ENCODE results near the gene ITFG2.
"Not testable (repeated sequence)": the region's sequence is repeated elsewhere in the genome, so short reads cannot be mapped to it uniquely, and the experiment has no call there.

The ITFG2 gene

DNA sequence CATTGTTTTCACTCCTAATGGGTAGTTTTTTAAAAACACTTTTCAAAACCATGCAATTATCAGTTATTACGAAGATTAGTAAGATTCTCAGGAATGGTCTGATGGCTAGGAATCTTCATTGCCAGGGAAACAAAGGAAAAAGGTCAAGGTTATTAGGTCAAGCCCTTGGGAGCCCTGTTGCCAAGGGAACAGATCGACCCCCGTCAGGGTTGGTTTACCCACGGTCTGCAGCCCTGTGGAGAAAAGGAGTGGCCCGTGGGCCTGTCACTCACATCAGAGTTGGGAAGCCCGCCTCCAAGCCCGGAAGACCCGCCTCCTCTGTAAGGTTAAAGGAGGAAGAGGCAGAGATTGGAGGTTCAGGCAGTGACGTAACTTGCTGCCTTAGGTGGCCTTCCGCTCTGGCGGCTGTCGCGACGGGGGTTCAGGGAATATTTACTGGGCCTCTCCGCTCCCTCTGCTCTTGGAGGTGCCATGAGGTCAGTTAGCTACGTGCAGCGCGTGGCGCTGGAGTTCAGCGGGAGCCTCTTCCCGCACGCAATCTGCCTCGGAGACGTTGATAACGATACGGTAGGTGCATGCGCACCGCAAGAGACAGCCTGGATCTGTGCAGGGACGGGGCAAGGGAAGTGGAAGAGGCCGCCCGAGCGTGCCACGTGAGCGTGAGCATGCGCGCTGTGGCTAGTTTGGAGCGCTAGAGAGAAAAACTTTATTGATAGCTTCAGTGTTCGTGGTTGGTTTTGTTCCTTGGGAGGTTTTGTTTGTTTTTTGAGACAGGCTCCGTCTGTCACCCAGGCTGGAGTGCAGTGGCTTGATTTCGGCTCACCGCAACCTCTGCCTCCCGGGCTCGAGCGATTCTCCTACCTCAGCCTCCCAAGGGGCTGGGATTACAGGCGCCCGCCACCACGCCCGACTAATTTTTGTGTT is at the start of gene ITFG2:
TSS of gene ITFG2 (plus strand) at position 379 of the 924 bp plus-strand sequence. CDS start at position 472, 93 bp downstream.
- DNase-seq: peak; percentile 95

DNA sequence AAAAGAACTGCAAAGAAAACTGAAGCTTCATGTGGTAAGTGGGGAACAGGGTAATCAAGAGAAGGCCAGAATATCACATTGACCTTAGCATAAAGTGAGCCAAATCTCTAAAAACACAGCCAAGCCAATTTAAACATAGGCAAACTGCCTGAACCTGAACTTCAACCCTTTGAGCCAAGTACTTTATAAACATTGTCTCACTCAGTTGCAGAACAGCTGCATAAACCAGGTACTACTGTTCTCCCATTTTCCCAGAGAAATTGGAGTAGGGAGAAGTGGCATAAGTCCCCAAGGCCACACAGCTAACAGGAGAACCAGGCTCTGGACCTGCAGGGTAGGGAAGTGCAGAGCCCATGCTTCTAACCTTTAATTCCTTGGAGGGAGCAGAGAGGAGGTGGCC is 48.1 kb upstream of the ITFG2 start:
- no peak for DNase-seq

DNA sequence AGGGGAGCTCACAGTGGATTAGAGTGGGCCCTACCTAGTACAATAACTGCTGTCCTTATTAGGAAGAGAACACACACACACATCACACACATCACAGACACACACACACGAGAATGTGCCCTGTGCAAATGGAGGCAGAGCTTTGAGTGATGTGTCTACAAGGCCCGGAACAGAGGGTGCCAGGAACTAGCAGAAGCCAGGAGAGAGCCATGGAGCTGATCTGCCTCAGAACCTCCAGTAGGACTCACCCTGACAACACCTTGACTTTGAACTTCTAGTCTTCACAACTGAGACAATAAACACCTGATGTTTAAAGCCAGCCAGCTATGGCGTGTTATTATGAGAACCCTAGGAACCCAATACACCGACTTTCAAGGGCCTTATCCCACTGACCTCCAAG is 47.4 kb upstream of the ITFG2 start:
- DNase-seq: no peak

DNA sequence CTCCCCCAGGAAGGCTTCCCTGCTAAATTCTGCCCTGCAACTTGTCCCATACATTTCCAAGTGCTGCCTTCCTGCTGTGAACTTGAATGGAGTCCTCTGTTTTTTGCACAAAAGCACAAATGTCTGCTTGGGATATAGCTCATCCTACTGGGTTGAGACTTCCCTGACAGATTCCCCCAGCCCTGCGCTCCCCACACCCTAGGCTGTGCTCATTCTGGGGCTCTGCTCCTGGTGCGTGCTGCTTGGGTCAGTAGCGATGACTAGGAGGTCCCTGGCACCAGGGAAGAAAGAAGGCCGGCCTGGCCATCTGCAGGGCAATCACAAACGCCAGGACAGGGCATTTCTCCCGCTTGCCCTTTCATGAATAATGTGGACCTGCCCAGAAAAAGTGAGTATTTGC is 46.9 kb upstream of the ITFG2 start:
- no peak for DNase-seq

DNA sequence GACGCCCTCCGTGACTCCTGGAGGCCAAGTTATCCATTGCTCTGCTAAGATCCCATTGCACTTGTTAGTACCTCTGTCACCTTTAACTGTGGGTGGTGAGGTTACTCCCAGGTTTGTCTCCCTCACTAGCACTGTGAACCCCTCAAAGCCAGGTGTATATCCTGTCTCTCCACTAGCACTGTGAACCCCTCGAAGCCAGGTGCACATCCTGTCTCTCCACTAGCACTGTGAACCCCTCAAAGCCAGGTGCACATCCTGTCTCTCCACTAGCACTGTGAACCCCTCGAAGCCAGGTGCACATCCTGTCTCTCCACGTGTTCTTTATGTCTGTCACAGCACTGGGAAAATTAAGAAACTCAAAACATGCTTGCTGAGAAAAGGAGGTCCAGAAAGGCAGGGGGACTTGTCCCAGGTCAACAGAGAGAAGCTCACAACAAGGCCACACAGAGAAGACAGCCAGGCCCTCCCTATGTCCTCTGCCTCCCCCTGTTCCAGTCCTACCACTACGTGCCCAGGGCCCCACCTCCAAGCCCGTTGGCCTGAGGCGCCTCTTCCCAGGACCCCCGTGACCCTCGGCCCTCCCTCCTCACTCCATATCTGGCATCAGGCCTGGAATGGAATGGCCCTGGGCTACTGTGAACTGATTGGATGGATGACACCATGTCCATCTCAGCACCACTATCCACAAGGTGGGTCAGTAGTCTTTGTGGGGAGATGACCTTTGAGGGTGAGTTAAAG is 44.1 kb upstream of the ITFG2 start:
- no peak for DNase-seq

DNA sequence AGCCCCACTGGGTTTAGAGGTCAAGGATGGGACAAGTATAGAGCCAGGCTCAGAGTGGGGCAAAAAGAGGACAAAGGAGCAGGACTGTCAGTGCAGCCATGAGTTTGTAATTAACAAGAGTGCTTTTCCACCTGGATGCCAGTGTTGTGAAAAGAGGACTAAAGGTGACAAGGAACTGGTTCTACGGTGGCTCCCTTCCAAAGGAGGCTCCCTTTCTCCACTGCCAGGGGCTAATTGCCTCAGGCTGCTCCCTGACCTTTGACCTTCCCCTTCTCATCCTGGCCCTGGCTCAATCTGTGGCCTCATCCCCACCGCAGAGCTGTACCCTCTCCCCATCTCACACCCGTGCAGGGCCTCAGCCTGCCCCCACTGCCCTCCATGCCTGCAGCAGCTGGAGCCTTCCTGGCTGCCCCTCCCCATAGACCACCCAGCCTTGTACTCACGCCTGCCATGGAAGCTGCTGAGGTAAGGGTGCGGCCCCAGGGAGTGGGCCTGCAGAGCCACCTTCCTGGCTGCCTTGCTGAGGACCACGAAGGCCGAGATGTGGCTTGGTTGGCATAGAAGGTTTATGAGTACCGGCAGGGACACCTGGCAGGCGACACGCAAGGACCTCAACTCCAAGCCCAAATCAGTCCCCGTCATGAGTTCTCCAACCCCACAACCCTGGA is 42.5 kb upstream of the ITFG2 start:
- DNase-seq: no peak

DNA sequence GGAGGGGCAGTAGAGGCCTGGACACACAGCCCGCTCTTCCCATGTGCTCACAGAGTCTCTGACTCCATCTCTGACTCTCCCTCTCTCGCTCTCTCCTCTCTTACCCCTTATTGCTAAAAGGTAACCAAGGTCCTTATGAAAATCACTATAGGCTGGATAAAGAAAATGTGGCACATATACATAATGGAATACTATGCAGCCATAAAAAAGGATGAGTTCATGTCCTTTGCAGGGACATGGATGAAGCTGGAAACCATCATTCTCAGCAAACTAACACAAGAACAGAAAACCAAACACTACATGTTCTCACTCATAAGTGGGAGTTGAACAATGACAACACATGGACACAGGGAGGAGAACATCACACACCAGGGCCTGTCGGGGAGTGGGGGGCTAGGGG is 41.9 kb upstream of the ITFG2 start:
- not testable (repeated sequence) for DNase-seq

DNA sequence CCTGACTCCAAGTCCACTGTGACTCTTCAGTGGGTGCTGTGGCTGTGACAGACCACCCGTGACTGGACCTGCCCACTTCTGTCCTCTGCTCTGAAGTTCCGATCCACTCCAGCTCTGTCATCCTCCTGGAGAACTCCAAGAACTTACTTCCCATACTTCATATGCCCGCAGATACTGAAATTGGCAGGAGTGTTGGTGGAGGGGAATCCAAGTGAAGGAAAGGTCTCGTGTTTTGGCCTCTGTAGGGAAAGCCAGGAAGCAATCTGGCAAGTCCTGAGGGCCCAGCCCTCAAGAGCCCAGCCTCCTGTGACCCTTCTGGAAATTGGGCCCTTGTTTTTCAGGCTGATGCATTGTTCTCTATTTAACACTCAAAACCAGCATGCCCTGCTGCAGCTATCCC is 40.1 kb upstream of the ITFG2 start:
- no peak for DNase-seq

DNA sequence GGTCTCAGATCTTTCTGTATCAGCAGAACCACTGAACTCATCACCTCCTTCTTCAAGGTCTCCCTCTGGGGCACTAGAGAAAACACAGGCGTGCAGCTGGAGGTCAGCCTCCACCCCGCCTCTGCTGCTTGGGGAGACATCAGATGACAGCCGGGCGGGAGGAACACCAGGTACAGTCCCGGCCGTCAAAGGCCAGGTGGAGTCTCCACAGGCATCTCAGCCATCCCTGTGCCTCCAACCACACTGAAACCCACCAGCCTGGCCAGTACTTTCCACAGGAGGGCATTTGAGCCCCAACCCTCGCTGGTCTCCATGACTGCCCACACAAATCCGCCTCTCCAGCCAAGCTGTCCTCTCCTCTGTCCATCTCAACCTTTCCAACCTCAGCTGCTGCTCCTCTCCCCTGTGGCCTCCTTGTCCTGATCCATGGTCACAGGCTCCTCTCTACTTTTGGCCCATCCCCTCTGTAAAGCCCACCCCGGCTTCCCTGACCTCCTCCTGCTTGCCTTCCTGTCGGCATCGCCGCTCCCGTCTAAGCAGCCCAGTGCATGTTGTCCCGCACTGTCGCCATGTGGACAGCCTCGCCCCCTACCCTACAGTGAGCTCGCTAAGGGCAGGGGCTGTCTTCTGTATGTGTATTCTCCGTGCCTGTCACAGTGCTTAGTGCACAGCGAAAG is 39.1 kb upstream of the ITFG2 start:
- DNase-seq: no peak

DNA sequence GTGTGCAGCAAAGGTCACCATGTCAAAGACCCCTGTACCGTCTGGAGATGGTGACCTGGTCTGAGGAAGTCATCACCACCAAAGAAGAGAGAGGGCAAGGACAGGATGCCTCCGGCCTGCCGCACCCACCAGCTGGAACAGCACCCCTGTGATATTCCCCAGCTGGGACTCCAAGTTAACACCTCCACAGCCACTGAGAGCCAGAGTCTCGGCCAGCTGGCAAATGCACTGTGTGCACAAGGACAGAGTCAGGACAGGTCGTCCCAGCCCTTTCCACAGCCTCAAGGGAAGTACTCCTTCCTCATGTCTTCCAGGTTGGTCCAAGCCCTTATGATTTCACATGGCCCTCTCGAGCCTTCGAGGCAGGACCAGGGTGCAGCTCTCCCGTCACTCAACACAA is 37.0 kb upstream of the ITFG2 start:
- DNase-seq: no peak

DNA sequence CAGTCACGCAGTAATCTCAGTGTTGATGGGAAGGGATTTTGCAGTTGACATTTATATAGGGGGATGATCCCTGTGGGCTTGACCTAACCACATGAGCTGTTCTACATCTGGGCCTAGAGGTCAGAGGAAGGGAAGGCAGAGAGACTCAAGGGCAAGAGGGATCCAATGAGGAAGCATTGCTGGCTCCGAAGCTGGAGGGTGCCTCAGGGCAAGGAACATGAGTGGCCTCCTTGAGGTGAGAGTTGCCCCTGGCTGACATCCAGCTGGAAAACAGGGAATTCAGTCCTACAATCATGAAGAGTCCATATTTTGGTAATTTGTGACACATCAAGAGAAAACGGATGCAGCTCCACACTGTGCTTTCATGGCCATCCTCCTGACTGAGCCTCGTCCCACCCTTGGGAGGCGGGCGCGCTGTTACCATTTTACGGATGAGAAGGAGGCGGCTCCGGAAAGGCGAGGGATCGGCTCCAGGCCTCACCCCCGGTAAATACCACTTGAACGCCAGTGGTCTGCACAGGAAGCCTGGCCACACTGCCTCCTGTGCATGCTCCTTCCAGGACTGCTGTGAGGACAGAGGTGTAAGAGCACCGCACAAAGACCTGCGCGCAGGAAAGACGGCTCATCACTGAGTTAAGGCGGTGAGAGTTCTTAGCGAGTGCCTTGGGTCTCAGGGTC is 36.2 kb upstream of the ITFG2 start:
- DNase-seq: no peak

DNA sequence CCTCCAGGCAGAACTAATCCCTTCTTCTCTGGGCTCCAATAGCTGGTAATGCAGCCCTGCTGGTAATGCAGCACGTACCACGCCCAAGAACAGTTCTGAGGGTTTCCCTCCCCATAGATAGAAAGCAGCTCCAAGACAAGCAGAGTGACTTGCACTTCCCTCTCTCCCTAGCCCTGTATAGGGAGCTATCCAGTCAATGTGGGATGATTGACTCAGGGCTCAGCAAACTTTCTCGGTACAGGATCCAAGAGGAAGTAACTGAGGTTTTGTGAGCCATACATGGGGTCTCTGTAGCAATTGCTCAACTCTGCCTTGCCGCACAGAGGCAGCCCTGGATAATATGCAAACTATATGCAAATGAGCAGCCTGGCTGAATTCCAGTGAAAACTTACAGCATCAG is 33.2 kb upstream of the ITFG2 start:
- no peak for DNase-seq

DNA sequence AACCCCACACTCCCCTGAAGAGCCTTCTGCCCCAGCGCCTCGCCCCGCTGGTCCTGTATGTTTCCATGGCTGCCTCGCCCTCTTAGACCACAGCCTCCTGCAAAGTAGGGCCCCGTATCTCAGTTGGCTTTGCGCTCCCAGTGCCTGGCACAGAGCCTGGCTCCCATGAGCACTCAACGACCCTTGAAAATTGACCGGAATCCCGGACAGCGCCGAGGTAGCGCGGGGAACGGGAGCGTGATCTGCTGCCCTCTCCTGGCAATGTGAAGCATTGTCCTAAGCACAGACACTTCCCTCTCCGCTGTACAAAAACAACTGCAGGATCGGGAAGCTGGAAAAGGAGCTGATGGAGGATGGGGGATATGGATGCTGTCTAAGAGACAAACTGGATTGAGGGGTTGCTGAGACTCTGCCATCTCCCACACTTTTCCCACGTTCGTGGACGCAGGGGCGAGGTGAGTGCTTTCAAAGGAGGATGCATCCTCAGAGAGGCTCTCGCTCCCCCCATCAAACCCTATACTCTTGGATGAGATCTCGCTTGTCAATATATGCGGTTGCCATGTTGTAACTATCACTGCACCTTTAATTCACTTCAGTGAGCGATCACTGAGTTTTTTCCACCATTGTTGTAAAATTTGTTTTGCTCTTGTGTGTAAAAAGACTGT is 28.4 kb upstream of the ITFG2 start:
- DNase-seq: peak; percentile 16

DNA sequence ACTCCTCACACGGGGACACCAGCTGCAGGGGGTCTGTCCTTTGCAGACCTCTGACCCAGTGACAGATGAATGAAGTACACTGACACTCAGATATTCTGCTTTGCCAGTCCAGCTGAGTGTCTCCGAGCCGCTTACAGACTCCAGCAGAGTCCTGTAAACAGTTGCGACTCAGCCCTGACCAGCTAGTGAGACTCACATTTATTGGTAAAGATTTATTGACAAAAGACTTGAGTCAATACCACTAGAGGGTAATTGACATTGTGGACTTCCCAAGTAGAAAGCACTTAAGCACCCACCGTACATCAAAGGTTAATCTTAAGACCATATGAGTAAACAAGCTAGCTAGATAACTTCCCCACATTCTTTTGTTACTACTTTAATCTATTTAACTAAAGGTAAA is 27.5 kb upstream of the ITFG2 start:
- no peak for DNase-seq

DNA sequence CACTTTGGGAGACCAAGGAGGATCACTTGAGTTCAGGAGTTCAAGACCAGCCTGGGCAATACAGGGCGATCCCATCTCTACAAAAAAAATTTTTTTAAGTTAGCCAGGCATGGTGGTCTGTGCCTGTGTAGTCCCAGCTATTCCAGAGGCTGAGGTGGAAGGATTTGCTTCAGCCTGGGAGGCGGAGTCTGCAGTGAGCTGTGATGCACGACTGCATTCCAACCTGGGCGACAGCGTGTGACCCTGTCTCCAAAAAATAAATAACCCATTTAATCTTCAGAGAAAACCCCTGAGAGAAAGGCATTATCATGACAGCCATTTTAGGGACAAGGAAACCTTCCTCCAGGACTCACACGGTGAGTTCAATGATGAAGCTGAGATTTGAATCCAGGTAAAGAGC is 21.4 kb upstream of the ITFG2 start:
- DNase-seq: no peak

DNA sequence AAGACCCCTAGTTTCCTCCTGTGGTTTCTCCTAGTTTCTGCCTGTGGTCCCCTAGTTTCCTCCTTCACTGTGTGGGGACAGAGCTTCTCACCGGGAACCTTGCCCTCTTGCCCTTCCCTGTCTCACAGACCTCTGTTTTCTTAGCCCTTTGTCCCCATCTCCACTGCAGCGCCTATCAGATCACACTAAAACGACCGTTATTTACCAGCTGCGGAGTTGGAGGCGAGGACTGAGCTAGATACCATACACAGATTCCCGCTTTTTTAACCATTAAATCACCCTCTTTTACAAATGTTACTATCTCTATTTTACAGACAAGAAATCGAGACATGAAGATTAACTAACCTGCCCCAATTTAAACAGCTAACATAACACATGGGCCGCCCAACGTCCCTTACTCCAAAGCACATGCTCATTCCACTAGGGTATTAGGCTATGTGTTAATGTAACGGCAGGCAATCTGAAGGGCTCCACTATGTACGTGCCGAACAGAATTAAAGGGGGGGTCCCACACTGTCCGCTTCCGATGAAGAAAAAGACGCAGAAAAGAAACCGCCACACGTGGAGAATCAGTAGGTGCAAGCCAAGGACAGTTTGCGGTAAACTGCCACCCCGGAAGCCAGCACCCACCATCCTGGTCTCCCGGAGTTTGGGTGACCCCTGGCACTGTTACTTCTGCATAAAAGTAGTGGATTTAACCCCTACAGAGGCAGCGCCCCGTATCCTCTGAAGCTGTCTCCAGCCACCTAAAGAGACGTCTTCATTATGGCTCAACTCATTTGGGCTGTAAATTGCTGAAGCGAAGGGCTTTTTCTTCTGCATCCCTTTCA is 19.6 kb upstream of the ITFG2 start:
- no peak for DNase-seq

DNA sequence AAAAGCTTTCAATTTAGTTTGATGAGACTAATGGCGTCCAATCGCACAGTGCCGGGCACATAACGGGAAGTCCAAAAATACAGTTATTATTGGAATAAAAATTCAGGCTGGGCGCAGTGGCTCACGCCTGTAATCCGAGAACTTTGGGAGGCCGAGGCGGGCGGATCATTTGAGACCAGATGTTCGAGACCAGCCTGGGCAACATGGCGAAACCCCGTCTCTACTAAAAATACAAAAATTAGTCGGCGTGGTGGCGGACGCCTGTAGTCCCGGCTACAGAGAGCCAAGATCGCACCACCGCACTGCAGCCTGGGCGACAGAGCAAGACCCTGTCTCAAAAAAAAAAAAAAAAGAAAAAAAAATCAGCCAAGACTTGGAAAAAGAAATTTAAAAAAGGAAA is 18.9 kb upstream of the ITFG2 start:
- DNase-seq: no peak

DNA sequence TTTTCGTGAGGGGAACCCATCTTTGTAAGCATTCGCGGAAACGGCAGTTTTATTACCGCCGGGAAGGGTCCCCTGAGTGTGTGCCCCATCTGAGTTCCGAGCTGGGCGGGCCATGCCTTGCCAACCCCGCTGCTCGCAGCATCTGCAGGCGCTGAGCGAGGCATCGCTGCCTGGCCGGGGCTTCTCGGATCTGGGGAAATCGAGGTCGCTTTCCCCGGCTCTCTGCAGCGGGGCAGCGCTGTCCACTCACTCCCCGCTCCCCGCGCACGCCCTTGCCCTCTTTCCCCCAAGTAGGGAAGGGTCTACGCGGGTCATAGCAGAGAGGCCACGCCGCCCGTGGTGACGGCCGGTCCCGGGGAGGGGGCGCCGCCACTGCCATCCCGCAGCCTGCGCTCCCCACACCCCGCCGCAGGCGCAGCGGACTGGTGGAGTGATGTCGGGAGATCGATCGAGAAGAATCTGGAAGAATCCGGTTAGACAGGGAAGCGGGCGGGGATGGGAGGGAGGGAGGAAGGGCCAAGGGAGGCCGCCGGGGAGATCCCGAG is 18.2 kb upstream of the ITFG2 start:
- no peak for DNase-seq

DNA sequence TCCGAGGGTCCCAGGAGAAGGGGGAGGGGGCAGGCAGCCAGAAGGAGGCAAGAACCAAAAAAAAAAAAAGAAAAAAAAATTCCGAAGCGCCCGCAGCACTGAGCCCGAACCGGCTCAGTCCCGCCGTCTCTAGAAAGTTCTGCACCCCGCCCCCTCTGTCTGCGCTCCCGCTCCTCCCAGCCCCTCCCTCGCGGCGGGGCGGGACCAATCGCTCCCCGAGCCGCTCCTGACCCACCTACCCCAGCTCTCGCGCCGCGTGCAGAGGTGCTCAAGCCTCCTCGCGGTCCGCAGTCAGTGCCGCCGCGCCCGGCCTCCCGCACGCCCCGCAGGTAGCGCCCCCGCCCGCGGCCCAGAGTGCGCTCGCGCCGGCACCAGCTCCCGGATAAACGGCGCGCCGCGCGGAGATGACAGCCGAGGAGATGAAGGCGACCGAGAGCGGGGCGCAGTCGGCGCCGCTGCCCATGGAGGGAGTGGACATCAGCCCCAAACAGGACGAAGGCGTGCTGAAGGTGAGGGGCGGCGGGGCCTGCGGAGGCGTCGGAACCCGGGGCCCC is 17.7 kb upstream of the ITFG2 start, which contains the start of gene FKBP4:
TSS of gene FKBP4 (plus strand) at position 235 of the 554 bp plus-strand sequence. CDS start at position 405, 170 bp downstream.
- peak; percentile 83 for DNase-seq

All from activated effector memory CD4-positive, alpha-beta T cell treated with Interleukin-2 at 50 U/mL for 16 hours (primary cell).